ENCODE measurements around the gene MAP7D2.
A peak's percentile ranks its signal among the peaks of the same experiment; 100 is the strongest.

The MAP7D2 gene

GRCh38 chrX:20001588-20001987, 115.1 kb downstream of the MAP7D2 start:
- ChIA-PET CTCF (no interaction called here), POLR2A (no interaction called here)
- DNase-seq (ENCODE audit: low read depth, low spot score), result no peak
- no peak overlapping the region for H3K4me3 ChIP-seq (ENCODE audit: low read depth, low read length)
- no peak for TF ChIP-seq CTCF (IDR thresholded peaks at IDR 0.05; ENCODE audit: insufficient read depth, low read length, missing control alignments)

- CTCF ChIA-PET, result interaction anchor here (0.7 to 2.4 kb wide), 15 partner anchors 8 to 86 kb away, joined by 3 to 9 read pairs (median 3); no protein-coding TSS in a partner anchor
- no peak for TF ChIP-seq CTCF (IDR thresholded peaks at IDR 0.05; ENCODE audit: insufficient read depth, low read length, missing control alignments)
- H3K4me3 ChIP-seq (ENCODE audit: low read depth, low read length), result peak overlapping the region; percentile 49
Measured at GRCh38 chrX:19991350-19991718, 125.4 kb downstream of the MAP7D2 start.

GRCh38 chrX:19990556-19991349, 126.0 kb downstream of the MAP7D2 start, which contains the start of gene BCLAF3:
TSS of gene BCLAF3 (minus strand) at chrX:19991061. CDS start at chrX:19970264, 20,797 bp downstream.
- DNase-seq (ENCODE audit: low read depth, low spot score), result no peak
- peak within 1 kb of the TSS; percentile 65 for H3K4me3 ChIP-seq (ENCODE audit: low read depth, low read length)
- POLR2A ChIA-PET, result no interaction called here
- CTCF ChIA-PET, result interaction anchor here (0.7 to 2.4 kb wide), 14 partner anchors 9 to 86 kb away, joined by 3 to 9 read pairs (median 4); no protein-coding TSS in a partner anchor
- TF ChIP-seq CTCF (IDR thresholded peaks at IDR 0.05; ENCODE audit: insufficient read depth, low read length, missing control alignments), result peak; percentile 80

More at GRCh38 chrX:19991350-19991718, 125.4 kb downstream of the MAP7D2 start:
- POLR2A ChIA-PET, result no interaction called here
- no peak for DNase-seq (ENCODE audit: low read depth, low spot score)

- no peak for TF ChIP-seq CTCF (IDR thresholded peaks at IDR 0.05; ENCODE audit: insufficient read depth, low read length, missing control alignments)
- CTCF ChIA-PET, result interaction anchor here (1.8 to 2.4 kb wide), 2 partner anchors 27 to 85 kb away, joined by 6 to 8 read pairs; no protein-coding TSS in a partner anchor
- H3K4me3 ChIP-seq (ENCODE audit: low read depth, low read length), result peak overlapping the region; percentile 65
- POLR2A ChIA-PET, result no interaction called here
- no peak for DNase-seq (ENCODE audit: low read depth, low spot score)
Measured at GRCh38 chrX:19990151-19990555, 126.6 kb downstream of the MAP7D2 start.

- TF ChIP-seq CTCF (IDR thresholded peaks at IDR 0.05; ENCODE audit: insufficient read depth, low read length, missing control alignments), result no peak
- DNase-seq (ENCODE audit: low read depth, low spot score), result no peak
- no peak overlapping the region for H3K4me3 ChIP-seq (ENCODE audit: low read depth, low read length)
- ChIA-PET CTCF (interaction anchor here (1.4 kb wide), 1 partner anchor 83 kb away, joined by 6 read pairs; no protein-coding TSS in a partner anchor), POLR2A (no interaction called here)
Measured at GRCh38 chrX:19987856-19988255, 128.9 kb downstream of the MAP7D2 start.

GRCh38 chrX:19986531-19986930, 130.2 kb downstream of the MAP7D2 start:
- H3K4me3 ChIP-seq (ENCODE audit: low read depth, low read length), result no peak overlapping the region
- ChIA-PET CTCF (interaction anchor here (1.4 kb wide), 1 partner anchor 81 kb away, joined by 6 read pairs; no protein-coding TSS in a partner anchor), POLR2A (no interaction called here)
- DNase-seq (ENCODE audit: low read depth, low spot score), result no peak
- TF ChIP-seq CTCF (IDR thresholded peaks at IDR 0.05; ENCODE audit: insufficient read depth, low read length, missing control alignments), result no peak

All from AG04449 (cell line).